ENCODE results near the gene CACNA1C.

CACNA1C gene

GRCh38 chr12:2640709-2641108 lies 587.9 kb downstream of the CACNA1C start:
- no peak for DNase-seq (ENCODE audit: low spot score)

GRCh38 chr12:2641207-2641606 lies 588.4 kb downstream of the CACNA1C start:
- DNase-seq (ENCODE audit: low spot score), result no peak

- no peak for DNase-seq (ENCODE audit: low spot score)
Measured at GRCh38 chr12:2641761-2642160, 589.0 kb downstream of the CACNA1C start.

- DNase-seq (ENCODE audit: low spot score), result no peak
Measured at GRCh38 chr12:2642176-2642892, 589.5 kb downstream of the CACNA1C start.

GRCh38 chr12:2642896-2643425 lies 590.2 kb downstream of the CACNA1C start:
- no peak for DNase-seq (ENCODE audit: low spot score)

- DNase-seq (ENCODE audit: low spot score), result no peak
Measured at GRCh38 chr12:2643576-2644135, 590.9 kb downstream of the CACNA1C start.

- no peak for DNase-seq (ENCODE audit: low spot score)
Measured at GRCh38 chr12:2644683-2645405, 592.1 kb downstream of the CACNA1C start.

GRCh38 chr12:2645460-2645859 lies 592.7 kb downstream of the CACNA1C start:
- no peak for DNase-seq (ENCODE audit: low spot score)

GRCh38 chr12:2646341-2646740 lies 593.6 kb downstream of the CACNA1C start:
- DNase-seq (ENCODE audit: low spot score), result no peak

- no peak for DNase-seq (ENCODE audit: low spot score)
Measured at GRCh38 chr12:2647186-2647585, 594.4 kb downstream of the CACNA1C start.

- DNase-seq (ENCODE audit: low spot score), result no peak
Measured at GRCh38 chr12:2648406-2648805, 595.6 kb downstream of the CACNA1C start.

- DNase-seq (ENCODE audit: low spot score), result no peak
Measured at GRCh38 chr12:2649201-2650030, 596.6 kb downstream of the CACNA1C start.

GRCh38 chr12:2650261-2651067 lies 597.7 kb downstream of the CACNA1C start:
- DNase-seq (ENCODE audit: low spot score), result no peak

- no peak for DNase-seq (ENCODE audit: low spot score)
Measured at GRCh38 chr12:2651068-2651965, 598.5 kb downstream of the CACNA1C start.

GRCh38 chr12:2652011-2652400 lies 599.2 kb downstream of the CACNA1C start:
- DNase-seq (ENCODE audit: low spot score), result no peak

- no peak for DNase-seq (ENCODE audit: low spot score)
Measured at GRCh38 chr12:2652401-2653081, 599.8 kb downstream of the CACNA1C start.

- DNase-seq (ENCODE audit: low spot score), result no peak
Measured at GRCh38 chr12:2653461-2653965, 600.7 kb downstream of the CACNA1C start.

- no peak for DNase-seq (ENCODE audit: low spot score)
Measured at GRCh38 chr12:2654311-2654710, 601.5 kb downstream of the CACNA1C start.

GRCh38 chr12:2654741-2655140 lies 602.0 kb downstream of the CACNA1C start:
- DNase-seq (ENCODE audit: low spot score), result no peak

Measured in SK-N-DZ (cell line).